EL (cell line): ENCODE measurements around the gene GATA2.

Source experiments
- DNase-seq: peaks from one replicate; pipeline ENCODE4 v3.0.0-alpha.2; 2016

GATA2 gene

DNA sequence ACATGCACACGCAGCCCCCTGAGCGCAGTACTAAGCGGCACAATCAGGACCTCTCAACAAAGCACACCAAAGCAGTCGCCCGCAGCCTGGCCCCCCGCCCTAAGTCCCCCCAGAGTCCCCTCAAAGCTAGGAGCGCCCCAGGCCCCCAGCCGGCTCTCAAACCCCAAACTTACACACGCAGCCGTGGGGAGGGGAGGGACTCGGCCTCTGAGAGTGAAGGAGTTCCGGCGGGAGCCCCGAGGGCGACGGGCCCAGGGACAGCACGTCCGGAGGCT lies 5.5 kb downstream of the GATA2 start:
- DNase-seq, result no peak

DNA sequence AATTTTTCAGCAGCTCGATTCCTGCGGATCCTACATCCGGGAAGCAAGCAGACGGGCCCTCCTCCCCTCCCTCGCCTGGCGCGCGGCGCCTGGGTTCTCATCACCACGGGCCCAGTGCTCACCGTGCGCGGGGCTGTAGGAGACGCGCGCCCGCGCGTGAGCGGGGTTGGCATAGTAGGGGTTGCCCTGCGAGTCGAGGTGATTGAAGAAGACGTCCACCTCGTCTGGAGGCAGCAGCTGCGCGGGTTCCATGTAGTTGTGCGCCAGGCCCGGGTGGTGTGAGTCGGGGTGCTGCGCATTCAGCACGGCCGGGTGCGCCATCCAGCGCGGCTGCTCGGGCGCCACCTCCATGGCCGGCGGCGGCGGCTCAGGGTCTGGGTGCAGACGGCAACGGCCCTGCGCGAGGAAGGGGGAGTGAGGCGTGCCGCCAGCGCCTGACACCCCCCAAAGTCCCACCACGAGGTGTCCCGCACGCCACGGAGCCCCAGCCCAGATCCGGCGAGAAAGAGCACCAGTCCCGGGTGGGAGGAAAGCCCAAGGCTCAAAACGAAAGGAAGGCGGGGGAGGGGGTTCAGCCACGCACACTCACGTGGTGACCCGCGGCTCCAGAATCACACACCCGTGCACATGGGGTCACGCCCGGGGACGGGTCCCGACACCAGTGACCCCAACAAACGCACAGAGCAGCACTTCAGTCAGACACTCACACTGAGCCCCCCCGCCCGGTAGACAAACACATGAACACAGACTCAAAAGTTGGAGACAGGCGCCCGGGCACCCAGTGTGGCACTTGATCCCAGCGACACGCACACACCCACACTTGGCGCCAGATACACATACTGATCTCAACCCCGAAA lies 6.1 kb downstream of the GATA2 start:
- peak; percentile 56 for DNase-seq

DNA sequence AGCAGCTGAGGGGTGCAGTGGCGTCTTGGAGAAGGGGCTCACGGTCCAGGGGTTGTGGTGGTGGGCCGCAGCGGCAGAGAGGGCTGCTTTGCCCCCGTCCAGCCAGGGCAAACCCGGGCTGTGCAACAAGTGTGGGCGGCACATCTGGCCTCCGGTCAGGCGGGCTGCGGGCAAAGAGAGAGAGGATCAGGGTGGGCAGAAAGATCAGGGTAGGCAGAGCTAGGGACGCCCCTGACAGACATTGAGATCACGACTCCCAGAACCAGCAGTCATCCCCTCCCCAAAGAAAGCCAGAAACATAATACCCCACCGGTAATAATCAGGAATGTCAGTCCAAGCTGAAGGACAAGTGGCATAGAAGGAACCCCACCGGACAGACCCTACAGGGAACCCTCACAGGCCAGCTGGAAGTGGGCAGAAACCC lies 6.8 kb downstream of the GATA2 start:
- no peak for DNase-seq

DNA sequence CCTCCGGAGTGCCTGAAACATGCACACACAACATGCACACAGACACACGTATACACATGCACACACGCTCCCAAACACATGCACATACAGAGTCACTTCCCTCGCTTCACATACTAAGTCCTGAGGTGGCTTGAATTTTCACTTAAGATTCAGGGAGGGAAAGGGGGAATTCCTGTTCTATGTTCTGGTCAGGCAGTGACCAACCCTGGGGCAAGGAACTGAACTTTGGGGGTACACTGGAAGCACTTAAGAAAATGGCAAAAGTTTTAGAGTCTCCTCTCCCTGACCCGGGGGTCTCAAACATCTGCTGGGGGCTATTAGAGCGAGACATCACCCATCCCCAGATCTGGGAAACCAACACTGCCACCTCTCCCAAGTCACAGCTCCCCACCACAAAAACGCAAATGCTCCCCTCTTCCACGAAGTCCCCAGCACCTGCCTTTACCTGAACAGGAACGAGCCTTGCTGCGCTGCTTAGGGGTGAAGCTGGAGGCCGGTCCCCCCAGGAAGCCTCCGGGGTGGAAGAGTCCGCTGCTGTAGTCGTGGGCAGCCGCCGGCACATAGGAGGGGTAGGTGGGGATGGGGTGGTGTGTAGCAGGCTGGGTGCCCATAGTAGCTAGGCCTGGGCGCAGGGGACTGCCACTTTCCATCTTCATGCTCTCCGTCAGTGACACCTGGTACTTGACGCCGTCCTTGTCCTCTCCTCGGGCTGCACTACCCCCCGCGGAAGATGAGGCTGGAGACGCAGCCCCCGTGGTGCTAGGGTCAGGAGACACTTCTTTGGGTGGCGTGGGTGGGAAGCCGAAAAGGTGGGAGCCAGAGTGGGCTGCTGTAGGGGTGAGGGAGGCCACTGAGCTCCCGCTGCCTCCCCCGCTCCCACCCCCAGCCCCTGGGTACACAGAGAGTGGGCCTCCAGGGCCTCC lies 7.5 kb downstream of the GATA2 start:
- no peak for DNase-seq

DNA sequence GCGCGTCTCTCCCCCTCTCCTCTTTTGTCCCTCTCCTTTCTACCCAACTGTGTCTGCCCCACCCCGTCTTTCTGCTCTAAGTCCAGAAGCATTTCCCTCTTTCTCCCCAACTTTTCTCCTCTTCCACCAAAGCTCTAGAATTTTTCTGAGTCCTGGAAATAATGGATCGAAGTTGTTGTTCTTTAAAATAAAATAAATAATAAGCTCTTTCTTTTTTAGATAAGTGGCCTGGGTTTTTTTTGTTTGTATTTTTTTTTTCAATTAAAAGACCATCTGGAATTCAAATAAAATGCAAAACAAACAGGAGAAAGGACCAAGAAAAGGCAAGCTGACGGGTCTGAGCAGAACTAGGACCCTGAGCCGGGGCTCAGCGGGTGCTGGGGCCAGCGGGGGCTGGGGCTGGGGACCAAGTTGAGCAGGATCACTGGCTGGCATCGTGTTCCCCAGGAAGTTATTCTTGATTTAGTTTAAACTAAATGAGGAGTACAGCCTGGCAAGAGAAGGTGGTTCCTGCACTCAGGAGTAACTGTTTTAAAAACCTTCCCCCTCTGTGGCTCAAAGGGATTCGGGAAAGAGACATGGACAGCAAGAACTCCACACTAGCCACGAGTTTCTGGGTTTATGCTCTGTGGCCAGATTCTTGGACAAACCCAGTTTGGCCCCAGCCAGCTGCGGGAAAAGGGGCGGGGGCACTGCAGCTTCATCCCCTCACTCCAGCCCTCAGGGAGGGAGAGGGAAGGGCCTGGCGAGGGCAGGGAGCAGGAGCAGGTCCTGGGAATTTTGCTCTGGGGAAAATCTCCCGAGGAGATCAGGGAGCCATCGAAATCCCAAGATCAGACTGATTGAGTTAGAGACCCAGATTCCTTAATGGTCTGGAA lies 8.4 kb downstream of the GATA2 start:
- peak; percentile 41 for DNase-seq

- no peak for DNase-seq
Measured at GRCh38 chr3:128483657-128484403, 9.2 kb downstream of the GATA2 start.

DNA sequence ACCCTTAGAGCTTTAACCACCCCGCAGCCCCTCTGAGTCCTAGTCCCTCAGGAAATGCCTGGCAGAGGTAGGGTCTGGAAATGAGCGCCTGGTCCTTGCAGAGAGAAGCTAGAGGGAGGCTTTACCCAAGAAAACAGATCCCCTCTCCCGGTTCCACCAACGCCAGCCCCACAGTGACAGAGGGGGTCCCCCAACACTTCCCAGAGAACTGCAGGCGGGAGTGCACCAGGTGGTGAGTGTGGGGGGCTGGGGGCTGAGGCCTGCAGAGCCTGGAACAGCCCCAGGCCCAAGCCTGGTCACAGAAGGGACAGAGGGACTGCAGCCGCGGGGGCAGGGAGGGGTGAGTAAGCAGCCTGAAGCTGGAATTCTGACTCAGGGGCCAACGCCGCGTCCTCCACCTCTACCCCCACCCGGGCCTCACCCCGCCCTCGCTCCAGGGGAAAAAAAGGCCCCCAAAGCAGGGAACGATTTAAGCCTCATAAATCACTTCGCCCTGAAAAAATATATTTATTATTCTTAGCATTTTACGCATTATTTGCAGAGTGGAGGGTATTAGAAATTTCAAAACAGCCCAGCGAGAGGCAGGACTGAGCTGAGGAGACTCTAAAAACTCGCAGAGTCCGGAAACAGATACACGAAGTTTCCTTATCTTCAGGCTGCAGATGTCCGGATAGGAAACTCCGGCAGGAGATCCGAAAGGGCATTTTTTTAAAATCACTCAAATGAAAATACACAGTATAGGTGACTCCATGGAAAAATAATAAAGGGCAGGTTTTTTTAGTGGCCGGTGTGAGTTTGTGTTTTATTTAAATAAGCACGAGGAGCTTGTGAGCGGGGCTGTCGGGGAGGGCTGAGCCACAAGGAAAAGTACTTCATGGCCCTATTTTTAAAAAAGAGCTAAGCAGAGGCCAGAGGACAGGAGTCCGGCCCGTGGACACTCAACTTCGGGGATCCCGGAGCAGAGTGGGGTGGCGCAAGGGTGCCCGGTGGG lies 10.0 kb downstream of the GATA2 start:
- peak; percentile 95 for DNase-seq

DNA sequence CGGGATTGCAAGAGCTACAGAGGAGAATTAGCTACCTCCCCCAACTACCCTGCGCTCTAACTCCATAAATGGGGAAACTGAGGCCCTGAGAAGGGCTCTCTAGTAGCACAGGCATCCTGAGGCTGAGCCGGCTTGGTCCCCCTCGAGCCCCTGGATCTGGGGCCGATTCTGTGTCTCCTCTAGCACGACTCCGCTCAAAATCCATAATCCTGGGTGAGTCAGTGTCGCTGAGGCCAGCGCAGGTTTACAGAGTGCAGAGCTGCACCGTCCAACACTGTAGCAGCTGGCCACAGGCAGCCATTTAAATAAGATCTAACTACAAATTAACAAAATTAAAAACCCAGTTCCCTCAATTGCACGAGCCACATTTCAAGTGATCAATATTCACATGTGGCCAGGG lies 10.8 kb downstream of the GATA2 start:
- DNase-seq, result no peak

- no peak for DNase-seq
Measured at GRCh38 chr3:128481438-128481942, 11.5 kb downstream of the GATA2 start.

DNA sequence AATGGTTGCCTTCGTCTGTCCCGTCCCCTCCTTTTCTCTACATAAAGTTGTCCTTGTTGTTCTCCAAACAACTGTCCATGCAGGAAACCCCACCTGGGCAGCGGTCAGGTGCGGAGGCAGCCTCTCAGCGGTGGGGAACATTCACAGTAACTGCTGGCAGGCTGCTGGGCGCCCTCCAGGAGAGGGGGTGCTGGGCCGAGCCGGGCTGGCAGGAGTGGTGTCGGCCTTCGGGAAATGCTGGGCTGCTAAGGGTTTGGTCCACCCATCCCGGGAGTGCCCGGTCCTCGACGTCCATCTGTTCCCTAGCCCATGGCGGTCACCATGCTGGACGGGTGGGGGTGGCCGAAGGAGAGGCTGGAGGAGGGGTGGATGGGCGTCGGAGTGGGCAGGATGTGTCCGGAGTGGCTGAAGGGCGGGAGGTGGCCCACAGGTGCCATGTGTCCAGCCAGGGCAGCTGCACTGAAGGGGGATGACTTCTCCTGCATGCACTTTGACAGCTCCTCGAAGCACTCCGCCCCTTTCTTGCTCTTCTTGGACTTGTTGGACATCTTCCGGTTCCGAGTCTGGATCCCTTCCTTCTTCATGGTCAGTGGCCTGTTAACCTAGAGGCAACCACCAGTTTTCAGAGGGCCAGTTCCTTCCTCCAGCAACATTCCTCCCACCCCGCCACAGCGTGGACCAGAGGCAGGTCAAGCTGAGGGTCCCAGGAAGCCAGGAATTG lies 12.1 kb downstream of the GATA2 start:
- DNase-seq, result no peak

DNA sequence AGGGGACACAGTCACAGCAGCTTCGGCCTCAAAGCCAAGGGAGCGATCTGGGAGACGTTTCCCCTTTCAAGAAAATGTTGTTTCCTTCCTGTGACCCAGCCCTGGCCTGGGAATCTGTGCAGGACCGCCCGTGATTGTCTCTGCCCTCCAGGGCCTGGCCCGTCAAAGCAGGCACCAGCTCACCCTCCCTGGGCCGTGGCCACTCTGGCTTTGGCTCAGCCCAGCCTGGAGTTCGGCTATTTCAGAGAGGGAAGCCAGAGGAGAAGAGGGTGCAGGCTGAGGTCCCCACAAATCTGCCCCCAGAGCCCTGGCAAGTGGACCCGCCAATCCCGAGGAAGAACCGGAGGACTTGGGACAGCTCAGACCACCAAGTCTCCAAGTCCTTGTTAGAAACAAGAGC lies 12.7 kb downstream of the GATA2 start:
- no peak for DNase-seq

- no peak for DNase-seq
Measured at GRCh38 chr3:128479558-128480086, 13.4 kb downstream of the GATA2 start.

DNA sequence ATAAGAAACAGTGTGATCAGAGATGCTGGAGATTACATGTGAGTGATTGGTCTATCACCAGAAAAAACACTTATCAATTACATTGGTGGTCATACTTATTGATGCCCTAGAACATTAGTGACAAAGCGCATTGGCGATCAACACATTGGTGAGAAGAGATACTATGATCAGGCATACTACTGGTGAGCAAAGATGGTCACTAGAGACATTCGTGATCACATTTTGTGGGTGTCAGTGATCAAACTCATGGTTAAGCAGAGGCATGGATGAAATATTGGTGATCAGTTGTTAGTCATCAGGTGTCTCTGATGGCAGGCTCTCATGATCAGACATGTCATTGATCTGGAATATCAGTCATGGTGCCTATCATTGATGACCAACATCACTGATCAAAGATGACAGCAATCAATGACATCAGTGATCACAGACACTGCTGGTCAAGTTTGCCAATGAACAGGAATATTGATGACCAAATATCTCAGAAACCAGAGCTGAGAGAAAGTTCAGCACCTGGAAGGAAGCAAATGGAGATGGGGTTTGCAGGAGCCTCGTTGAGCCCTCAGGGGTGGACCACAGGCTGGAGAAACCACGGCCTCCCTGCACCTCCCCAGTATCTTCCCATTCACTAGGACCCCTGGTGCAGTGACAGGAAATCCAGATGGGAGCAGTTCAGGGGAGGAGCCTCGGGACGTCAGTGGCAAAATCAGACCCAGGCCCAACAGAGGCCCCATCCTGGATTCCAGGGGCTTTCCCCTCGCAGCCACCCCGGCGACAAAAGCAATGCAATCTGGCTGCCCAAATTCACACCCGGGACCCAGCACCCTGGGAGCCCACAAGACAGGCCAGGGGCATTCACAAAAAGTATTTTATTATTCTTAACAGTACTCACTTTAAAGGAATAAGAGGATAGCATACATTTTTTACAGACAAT lies 14.2 kb downstream of the GATA2 start:
- DNase-seq, result no peak

DNA sequence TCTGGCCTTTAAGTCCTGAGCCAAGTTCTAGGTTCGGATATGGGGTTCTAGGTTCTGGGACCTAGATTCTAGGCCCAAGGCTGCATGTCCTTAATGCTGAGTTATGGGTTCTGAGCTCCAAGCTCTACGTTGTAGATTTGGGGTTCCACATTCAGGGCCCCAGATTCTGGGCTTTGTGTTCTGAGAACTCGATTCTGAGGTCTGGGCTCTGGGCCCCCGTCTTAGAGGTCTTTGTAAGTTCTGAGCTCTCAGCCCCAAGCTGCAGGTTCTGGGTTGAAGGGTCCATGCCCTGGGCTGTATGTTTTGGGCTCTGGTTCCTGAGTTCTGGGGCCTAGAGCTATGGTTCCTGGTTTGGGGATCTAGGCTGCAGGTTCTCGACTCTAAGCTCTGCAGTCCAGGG lies 16.3 kb downstream of the GATA2 start:
- DNase-seq, result no peak

GRCh38 chr3:128475355-128475754 lies 17.6 kb downstream of the GATA2 start:
- DNase-seq, result no peak

DNA sequence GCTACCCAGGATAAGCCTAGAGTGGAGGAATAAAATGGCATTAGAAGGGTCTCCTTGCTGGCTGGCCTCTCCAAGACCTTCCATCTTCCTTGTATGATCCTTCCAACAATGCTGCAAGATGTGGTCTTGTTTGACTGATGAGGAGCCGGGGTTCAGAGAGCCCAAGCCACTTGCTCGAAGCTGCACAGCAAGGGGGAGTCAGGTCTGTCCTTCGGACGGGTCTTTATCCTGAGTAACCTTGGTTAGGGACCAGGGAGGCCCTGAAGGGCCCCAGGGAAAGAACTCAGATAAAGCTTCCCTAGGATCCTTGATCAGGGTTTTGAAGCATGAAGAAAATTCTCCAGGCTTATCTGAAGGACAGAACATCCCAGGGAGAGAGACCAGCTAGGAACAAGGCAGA lies 19.3 kb downstream of the GATA2 start:
- no peak for DNase-seq

- no peak for DNase-seq
Measured at GRCh38 chr3:128473180-128473519, 19.9 kb downstream of the GATA2 start.

DNA sequence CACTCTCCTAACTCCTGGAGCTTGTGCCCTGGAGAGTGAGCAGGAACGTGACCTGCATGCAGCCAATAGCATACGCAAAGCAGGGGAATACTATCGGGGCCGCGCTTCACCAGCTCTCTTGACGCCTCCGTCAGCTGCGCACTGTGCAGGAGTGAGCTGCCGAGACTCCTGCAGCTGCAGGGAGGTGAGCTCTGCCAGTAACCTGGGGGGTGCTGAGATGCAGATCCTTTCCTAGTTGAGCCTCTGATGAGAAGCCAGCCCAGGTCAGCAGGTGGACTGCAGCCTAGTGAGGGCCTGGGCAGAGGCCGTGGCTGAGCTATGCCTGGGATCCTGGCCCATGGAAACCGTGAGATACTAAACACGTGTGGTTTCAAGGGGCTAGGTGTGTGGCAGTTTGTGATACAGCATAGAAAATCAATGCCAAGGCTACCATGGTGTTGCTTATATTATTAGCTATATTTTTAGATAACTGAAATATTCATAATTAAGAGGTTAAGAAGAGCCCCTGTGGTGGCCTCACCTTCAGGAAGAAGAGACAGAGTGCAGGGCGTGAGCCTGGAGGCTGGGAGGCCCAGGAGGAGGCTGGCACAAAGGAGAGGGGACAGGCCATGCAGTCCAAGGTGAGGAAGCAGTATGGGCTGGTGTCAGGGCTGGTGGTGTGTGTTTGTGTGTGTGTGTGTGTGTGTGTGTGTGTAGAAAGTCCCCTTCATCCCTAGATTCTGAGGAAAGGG lies 20.4 kb downstream of the GATA2 start:
- no peak for DNase-seq
